GM12892 (cell line): ENCODE results near the gene GSG1.

Experiments used
- POLR2A ChIP-seq: IDR thresholded peaks from 2 replicates; pipeline ENCODE4 v1.6.1; 2011; ENCODE audit warnings: low read depth, low read length, control low read depth
- POLR2AphosphoS5 ChIP-seq: IDR thresholded peaks from 2 replicates; pipeline ENCODE4 v1.6.1; 2011; ENCODE audit warnings: low read depth, low read length, control low read depth

GRCh38 chr12:13084898-13085640 is 18.4 kb downstream of the GSG1 start:
- no peak for TF ChIP-seq POLR2AphosphoS5
- no peak for TF ChIP-seq POLR2A
